Measurements from ENCODE around the gene DLL3.
A peak's percentile ranks its signal among the peaks of the same experiment; 100 is the strongest.

DNA sequence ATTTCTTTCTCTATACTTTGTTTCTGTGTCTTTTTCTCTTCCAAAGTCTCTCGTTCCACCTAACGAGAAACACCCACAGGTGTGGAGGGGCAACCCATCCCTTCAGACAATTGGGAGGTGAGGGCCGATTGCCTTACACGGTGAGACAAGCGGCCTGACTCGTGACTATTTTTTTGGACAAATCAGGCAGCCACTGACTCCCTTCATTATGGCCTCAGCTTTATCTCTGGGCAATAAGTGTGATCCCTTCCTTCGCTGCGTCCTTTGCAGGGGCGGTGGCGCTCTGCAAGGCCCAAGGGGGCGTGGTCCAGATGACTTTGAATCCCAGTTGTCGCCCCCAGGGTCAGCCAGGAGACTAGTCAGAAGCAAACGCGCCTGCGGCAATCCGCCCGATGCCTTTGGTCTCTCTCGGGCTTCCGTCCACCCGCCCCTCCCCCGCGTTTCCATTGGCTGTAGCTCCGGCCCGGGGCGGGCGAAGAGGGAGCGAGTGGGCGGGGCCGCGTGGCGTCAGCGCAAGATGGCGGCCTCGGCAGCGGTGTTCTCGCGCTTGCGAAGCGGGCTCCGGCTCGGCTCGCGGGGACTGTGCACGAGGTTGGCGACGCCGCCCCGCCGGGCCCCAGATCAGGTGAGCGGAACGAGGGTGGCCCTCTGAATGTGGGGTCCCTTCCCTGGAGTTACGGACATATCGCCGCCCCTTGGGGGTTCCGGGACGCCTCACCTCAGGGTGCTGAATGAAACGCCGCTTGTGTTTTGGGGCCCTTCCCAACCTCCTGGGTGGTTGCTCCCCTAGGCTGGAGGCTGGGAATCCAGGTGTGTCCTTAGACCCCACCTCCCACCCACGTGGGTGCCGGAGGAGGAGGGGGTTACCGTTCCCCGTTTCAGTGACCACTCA lies 18.2 kb upstream of the DLL3 start, which contains the start of gene TIMM50:
- TF ChIP-seq POLR2A (IDR thresholded peaks at IDR 0.05; ENCODE audit: low read length) (peak; percentile 77), GATA1 (IDR thresholded peaks at IDR 0.05; ENCODE audit: low read depth, low read length) (no peak)

All from erythroblast (primary cell).